ENCODE results near the gene AGMAT.
"Not testable (repeated sequence)": the region's sequence is repeated elsewhere in the genome, so short reads cannot be mapped to it uniquely, and the experiment has no call there.

AGMAT gene

GRCh38 chr1:15616373-15617172 is 31.7 kb upstream of the AGMAT start:
- Mint-ChIP-seq H3K4me3 (peak overlapping the region; percentile 81 to 98 (median 85)), H3K36me3 (ENCODE audit: low read depth) (no peaks in the 10 kb centered on the region), H3K27ac (peak overlapping the region; percentile 89 to 96 (median 93)), H3K4me1 (peaks cover 41% of the 10 kb centered on the region), H3K27me3 (ENCODE audit: low read depth) (no peaks in the 10 kb centered on the region), H3K9me3 (no peaks in the 10 kb centered on the region)
- TF ChIP-seq CTCF (IDR thresholded peaks at IDR 0.05; ENCODE audit: unreplicated experiment in 3 of 3) = no peak

- no peaks in the 10 kb centered on the region for H3K27me3 Mint-ChIP-seq (ENCODE audit: low read depth)
- no peaks in the 10 kb centered on the region for H3K9me3 Mint-ChIP-seq
- no peak for TF ChIP-seq CTCF (IDR thresholded peaks at IDR 0.05; ENCODE audit: unreplicated experiment in 3 of 3)
- H3K36me3 Mint-ChIP-seq (ENCODE audit: low read depth) = no peaks in the 10 kb centered on the region
- no peak overlapping the region for H3K4me3 Mint-ChIP-seq
- H3K27ac Mint-ChIP-seq = peak overlapping the region in 1 of 3 experiments; percentile 63
- peaks cover 5% of the 10 kb centered on the region for H3K4me1 Mint-ChIP-seq
These were observed 25.3 kb upstream of the AGMAT start for GRCh38 chr1:15610167-15610566.

- Mint-ChIP-seq H3K9me3 (no peaks in the 10 kb centered on the region), H3K36me3 (ENCODE audit: low read depth) (no peaks in the 10 kb centered on the region), H3K27ac (peak overlapping the region in 1 of 3 experiments; percentile 63), H3K4me1 (peaks cover 4% of the 10 kb centered on the region), H3K27me3 (ENCODE audit: low read depth) (no peaks in the 10 kb centered on the region), H3K4me3 (no peak overlapping the region)
- TF ChIP-seq CTCF (IDR thresholded peaks at IDR 0.05; ENCODE audit: unreplicated experiment in 3 of 3) = no peak
These were observed 24.8 kb upstream of the AGMAT start for GRCh38 chr1:15609631-15610030.

- Mint-ChIP-seq H3K36me3 (ENCODE audit: low read depth) (no peaks in the 10 kb centered on the region), H3K27ac (no peak overlapping the region), H3K4me1 (peaks cover 15% of the 10 kb centered on the region), H3K4me3 (no peak overlapping the region), H3K27me3 (ENCODE audit: low read depth) (no peaks in the 10 kb centered on the region), H3K9me3 (no peaks in the 10 kb centered on the region)
- TF ChIP-seq CTCF (IDR thresholded peaks at IDR 0.05; ENCODE audit: unreplicated experiment in 3 of 3) = no peak
These were observed 20.8 kb upstream of the AGMAT start for GRCh38 chr1:15605398-15606383.

GRCh38 chr1:15604400-15604799 is 19.5 kb upstream of the AGMAT start:
- Mint-ChIP-seq H3K4me3 (peak overlapping the region; percentile 88 to 91 (median 91)), H3K4me1 (peaks cover 18% of the 10 kb centered on the region)
- H3K27ac Mint-ChIP-seq; H3K36me3 Mint-ChIP-seq (ENCODE audit: low read depth); H3K9me3 Mint-ChIP-seq; H3K27me3 Mint-ChIP-seq (ENCODE audit: low read depth): not testable (repeated sequence)

GRCh38 chr1:15603966-15604282 is 19.1 kb upstream of the AGMAT start:
- not testable (repeated sequence) for H3K9me3 Mint-ChIP-seq; H3K36me3 Mint-ChIP-seq (ENCODE audit: low read depth); H3K27me3 Mint-ChIP-seq (ENCODE audit: low read depth)
- H3K27ac Mint-ChIP-seq = peak overlapping the region; percentile 80 to 97 (median 95)
- peaks cover 22% of the 10 kb centered on the region for H3K4me1 Mint-ChIP-seq
- peak overlapping the region; percentile 88 to 91 (median 91) for H3K4me3 Mint-ChIP-seq
